Chondrocyte (in vitro differentiated cells): ENCODE measurements around the gene SCN1A. TPM values are rescaled to one million over a fixed set of nuclear protein-coding genes. Genes with fewer than 3 reads are reported as not detected.

Experiments
- DNase-seq: peaks from one replicate; pipeline ENCODE4 v3.0.0; 2021; ENCODE audit warnings: mixed read lengths, low spot score
- H3K27ac Mint-ChIP-seq: one replicate; pipeline ENCODE4 v1.8.0; 2021; ENCODE audit warnings: mild to moderate bottlenecking, moderate library complexity, mixed read lengths; ENCODE audit not compliant: unreplicated experiment
- H3K27me3 Mint-ChIP-seq: 2 replicates; pipeline ENCODE4 v1.8.0; 2021; ENCODE audit warnings: low read depth, mixed read lengths
- H3K36me3 Mint-ChIP-seq: 2 replicates; pipeline ENCODE4 v1.8.0; 2021; ENCODE audit warnings: low read depth, mixed read lengths
- H3K4me1 Mint-ChIP-seq: 2 replicates; pipeline ENCODE4 v1.8.0; 2021; ENCODE audit warnings: low read depth, mild to moderate bottlenecking, mixed read lengths
- H3K4me3 Mint-ChIP-seq: one replicate; pipeline ENCODE4 v1.8.0; 2021; ENCODE audit warnings: mild to moderate bottlenecking, moderate library complexity, mixed read lengths; ENCODE audit not compliant: unreplicated experiment
- H3K9me3 Mint-ChIP-seq: 2 replicates; pipeline ENCODE4 v1.8.0; 2021; ENCODE audit warnings: low read depth, mixed read lengths
- total RNA-seq: library from RNA; stranded (reverse); gene quantifications from 3 replicates; pipeline ENCODE4 v1.2.1, GENCODE V29; 2021
- TF ChIP-seq, protein P1 (sequence below): fragments of 200-600 bp; sonication (generic); IDR thresholded peaks from 2 replicates; pipeline ENCODE4 v1.5.0; 2021; ENCODE audit warnings: antibody characterized with exemption, mild to moderate bottlenecking, moderate library complexity

The SCN1A gene
- total RNA-seq, 1 donor from 2014 or later: 0.05 TPM

DNA sequence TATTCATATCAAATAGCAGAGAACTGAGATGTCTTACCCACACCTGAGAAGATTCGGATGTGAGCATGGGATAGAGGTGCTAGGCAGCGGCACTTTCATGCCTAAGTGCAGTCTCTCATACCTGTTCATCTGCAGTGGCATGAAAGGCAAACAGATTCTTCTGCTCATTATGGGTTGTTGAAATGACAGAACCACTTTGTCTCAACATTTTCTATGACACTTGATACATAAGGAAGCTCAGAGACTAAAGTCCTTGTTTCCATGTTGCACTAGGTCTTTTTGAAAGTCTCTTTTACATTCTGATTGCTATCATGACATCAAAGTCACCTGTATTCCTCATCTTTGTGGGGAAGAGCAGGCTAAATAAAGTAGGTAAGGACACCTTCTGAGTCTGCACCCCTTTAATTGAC lies 8.0 kb upstream of the SCN1A start:
- Mint-ChIP-seq H3K9me3 (no peaks in the 10 kb centered on the region), H3K4me3 (no peak overlapping the region), H3K4me1 (no peaks in the 10 kb centered on the region), H3K27ac (no peak overlapping the region), H3K27me3 (peaks cover 3% of the 10 kb centered on the region), H3K36me3 (no peaks in the 10 kb centered on the region)
- no peak for DNase-seq
- TF ChIP-seq, protein P1, sequence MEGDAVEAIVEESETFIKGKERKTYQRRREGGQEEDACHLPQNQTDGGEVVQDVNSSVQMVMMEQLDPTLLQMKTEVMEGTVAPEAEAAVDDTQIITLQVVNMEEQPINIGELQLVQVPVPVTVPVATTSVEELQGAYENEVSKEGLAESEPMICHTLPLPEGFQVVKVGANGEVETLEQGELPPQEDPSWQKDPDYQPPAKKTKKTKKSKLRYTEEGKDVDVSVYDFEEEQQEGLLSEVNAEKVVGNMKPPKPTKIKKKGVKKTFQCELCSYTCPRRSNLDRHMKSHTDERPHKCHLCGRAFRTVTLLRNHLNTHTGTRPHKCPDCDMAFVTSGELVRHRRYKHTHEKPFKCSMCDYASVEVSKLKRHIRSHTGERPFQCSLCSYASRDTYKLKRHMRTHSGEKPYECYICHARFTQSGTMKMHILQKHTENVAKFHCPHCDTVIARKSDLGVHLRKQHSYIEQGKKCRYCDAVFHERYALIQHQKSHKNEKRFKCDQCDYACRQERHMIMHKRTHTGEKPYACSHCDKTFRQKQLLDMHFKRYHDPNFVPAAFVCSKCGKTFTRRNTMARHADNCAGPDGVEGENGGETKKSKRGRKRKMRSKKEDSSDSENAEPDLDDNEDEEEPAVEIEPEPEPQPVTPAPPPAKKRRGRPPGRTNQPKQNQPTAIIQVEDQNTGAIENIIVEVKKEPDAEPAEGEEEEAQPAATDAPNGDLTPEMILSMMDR: no peak

DNA sequence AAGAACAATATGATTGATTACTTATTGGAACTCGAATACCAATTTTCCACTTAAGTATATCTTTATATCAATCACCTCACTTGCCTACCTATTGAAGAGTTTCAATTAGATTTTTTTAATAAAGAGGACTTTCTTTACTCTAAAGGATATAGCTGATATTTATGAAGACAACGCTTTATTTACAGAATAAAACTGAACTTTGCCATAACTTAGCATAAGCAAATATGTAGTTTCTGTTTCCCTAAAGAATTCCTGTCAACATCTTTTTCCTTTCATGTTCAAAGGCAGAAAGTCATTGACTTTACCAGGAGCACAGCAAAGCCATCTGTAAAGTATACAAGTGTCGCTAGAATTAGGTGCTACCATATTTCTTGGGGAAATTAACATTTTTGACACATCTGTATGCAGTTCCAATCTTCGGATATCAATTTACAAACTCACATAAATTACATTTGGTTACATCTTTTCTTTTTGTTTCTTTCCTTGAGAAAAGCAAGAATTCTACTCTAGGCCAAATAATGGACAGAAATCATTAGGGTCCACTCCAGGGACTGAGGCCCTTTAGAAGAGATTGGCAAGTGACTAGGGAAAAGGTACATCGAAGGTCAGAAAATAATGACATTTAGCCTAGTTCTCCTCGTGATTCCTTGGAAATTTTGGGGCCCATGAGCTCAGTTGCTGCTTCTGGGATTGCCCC lies 7.5 kb upstream of the SCN1A start:
- Mint-ChIP-seq H3K4me1 (no peaks in the 10 kb centered on the region), H3K4me3 (no peak overlapping the region), H3K27ac (no peak overlapping the region), H3K36me3 (no peaks in the 10 kb centered on the region), H3K27me3 (peaks cover 5% of the 10 kb centered on the region), H3K9me3 (no peaks in the 10 kb centered on the region)
- TF ChIP-seq, protein P1: no peak
- no peak for DNase-seq

DNA sequence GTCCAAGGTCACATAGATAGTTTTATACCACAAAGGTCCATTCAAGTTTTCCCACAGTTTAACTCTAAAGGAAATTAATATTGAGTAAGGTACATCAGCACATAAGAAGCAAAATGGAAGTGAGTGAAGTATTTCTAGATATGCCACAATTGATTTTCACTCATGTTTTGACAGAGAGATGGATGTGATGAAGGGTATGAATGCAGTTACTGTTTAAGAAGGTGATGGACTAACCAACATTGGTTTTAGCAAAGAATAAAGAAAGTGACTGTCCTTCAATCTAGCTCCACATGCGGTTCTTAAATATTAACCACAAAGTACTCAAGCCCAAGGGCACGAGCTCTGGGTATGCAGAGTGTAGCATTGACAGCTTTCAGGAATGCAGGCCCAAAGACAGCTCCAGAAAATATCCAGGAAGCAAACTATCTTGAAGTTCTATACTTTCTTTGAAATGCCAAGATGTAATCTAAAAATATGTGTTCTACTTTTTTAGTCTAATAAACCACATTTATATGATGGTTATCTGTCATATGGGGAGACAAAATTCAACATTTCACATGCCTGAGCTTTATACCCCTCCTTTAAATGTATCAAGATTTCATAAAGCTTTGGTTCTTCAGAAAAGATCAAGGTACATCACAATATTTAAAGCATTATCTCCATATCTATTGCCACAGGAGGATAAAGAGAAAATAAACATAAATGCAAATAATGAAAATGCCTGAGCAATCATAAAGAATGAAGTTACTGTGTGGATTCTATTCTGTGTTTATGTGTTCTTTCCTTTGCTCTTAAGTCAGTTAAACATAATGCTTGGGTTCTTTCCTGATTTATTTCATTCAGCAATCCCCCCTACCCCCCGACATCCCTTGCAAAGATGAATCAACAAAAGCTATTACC lies 6.7 kb upstream of the SCN1A start:
- no peaks in the 10 kb centered on the region for H3K9me3 Mint-ChIP-seq
- peaks cover 13% of the 10 kb centered on the region for H3K27me3 Mint-ChIP-seq
- no peak overlapping the region for H3K4me3 Mint-ChIP-seq
- H3K27ac Mint-ChIP-seq: no peak overlapping the region
- H3K4me1 Mint-ChIP-seq: no peaks in the 10 kb centered on the region
- H3K36me3 Mint-ChIP-seq: no peaks in the 10 kb centered on the region
- DNase-seq: no peak
- TF ChIP-seq, protein P1: no peak

DNA sequence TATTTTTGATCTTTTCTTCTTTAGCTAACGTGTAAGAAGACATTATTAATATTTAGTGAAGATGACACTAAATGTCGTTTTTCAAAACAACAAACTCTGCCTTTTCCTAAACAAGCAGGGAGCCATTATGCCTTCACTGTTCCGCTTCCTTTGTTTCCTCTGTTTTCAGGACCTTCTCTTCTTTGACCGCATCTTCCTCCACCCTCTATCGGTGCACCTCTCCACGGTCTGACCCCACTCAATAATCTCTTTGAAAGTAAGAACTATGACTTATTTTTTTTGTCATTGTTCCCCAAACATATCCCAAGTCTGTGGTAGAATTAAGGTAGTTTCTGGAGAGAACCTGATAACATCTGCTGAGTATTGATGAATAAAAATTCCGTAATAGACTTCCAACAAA lies 5.8 kb upstream of the SCN1A start:
- no peaks in the 10 kb centered on the region for H3K36me3 Mint-ChIP-seq

DNA sequence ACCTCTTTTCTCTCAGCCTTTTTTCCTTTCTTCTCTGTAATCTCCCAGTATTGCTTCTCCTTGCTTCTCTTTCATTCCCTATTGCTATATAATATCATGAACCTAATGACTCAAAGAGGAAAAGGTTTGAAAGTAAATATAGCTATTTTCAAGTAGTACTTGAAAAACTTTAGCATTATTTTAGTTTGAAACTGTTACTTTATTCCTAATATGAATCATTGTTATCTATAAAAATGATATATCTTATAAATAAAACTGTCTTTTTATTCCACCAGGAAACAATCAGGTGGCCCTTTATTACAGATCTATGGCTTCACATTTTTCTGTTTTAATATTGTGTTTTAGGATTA lies 311 bp upstream of the SCN1A start:
- no peak for DNase-seq
- no peaks in the 10 kb centered on the region for H3K9me3 Mint-ChIP-seq

More for the DNA sequence above, 5.8 kb upstream of the SCN1A start:
- Mint-ChIP-seq H3K9me3 (no peaks in the 10 kb centered on the region), H3K4me3 (no peak overlapping the region), H3K27me3 (peaks cover 15% of the 10 kb centered on the region), H3K4me1 (no peaks in the 10 kb centered on the region), H3K27ac (no peak overlapping the region)
- DNase-seq: no peak
- TF ChIP-seq, protein P1: no peak

More for the DNA sequence above, 311 bp upstream of the SCN1A start:
- H3K27me3 Mint-ChIP-seq: peaks cover 15% of the 10 kb centered on the region
- TF ChIP-seq, protein P1: peak; percentile 48
- H3K4me1 Mint-ChIP-seq: peaks cover 10% of the 10 kb centered on the region
- no peak overlapping the region for H3K4me3 Mint-ChIP-seq
- no peaks in the 10 kb centered on the region for H3K36me3 Mint-ChIP-seq
- H3K27ac Mint-ChIP-seq: no peak overlapping the region
